ENCODE results near the gene EEFSEC. TPM values are rescaled to one million over a fixed set of nuclear protein-coding genes. Genes with fewer than 3 reads are reported as not detected.

Gene EEFSEC
- total and polyA plus RNA-seq, 2 experiments from 2014 or later = 26.7 to 47.9 TPM

DNA sequence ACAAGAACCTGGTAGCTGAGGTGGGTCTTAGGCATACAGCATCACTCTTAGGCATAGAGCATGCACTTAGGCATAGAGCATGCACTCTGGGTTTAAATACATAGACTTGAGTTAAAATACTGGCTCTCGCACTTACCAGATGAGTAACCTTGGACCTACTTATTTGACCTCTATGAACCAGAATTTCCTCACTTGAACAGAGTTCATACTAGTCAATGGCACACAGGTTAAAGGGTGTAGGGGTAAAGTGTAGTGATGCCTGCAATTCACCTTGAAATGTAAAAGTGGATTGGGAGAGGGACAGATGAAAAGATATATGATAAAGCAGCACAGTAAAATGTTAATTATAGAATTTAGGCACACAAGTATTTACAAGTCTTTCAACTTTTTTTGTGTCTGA, 31.3 kb upstream of the EEFSEC start:
- H3K4me3 ChIP-seq = no peak overlapping the region
- TF ChIP-seq, protein P1, sequence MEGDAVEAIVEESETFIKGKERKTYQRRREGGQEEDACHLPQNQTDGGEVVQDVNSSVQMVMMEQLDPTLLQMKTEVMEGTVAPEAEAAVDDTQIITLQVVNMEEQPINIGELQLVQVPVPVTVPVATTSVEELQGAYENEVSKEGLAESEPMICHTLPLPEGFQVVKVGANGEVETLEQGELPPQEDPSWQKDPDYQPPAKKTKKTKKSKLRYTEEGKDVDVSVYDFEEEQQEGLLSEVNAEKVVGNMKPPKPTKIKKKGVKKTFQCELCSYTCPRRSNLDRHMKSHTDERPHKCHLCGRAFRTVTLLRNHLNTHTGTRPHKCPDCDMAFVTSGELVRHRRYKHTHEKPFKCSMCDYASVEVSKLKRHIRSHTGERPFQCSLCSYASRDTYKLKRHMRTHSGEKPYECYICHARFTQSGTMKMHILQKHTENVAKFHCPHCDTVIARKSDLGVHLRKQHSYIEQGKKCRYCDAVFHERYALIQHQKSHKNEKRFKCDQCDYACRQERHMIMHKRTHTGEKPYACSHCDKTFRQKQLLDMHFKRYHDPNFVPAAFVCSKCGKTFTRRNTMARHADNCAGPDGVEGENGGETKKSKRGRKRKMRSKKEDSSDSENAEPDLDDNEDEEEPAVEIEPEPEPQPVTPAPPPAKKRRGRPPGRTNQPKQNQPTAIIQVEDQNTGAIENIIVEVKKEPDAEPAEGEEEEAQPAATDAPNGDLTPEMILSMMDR (IDR thresholded peaks at IDR 0.05; ENCODE audit: low read depth, low read length) = no peak

DNA sequence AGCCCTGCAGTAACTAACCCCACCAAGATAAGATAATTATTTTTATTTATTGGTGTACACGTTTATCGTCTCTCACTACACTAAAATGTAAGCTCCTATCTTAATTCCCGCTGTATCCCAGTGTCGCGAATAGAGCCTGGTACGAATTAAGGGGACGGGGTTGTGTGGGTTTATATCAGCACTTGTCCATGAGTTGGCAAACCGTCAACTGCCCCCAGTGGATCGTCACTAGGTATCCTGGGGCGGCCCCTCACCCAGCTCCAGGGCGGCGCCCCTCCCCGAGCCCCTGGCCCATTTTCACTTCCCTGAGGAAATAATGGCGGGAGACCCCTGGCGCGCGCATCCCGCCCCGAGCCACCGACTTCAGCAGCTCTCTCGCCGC, 30.1 kb upstream of the EEFSEC start:
- H3K4me3 ChIP-seq = peak overlapping the region; percentile 84
- TF ChIP-seq, protein P1 (IDR thresholded peaks at IDR 0.05; ENCODE audit: low read depth, low read length) = no peak
- peak overlapping the region; percentile 88 for H3K27ac ChIP-seq
- H3K4me1 ChIP-seq (ENCODE audit: low read depth) = peaks cover 3% of the 10 kb centered on the region
- no peaks in the 10 kb centered on the region for H3K9me3 ChIP-seq (ENCODE audit: low read depth)
- H3K27me3 ChIP-seq = no peaks in the 10 kb centered on the region
- H3K36me3 ChIP-seq = no peaks in the 10 kb centered on the region
- no peak for DNase-seq (ENCODE audit: low read depth in 1 of 2, low spot score in 1 of 2)

More for the DNA sequence above, 31.3 kb upstream of the EEFSEC start:
- no peak overlapping the region for H3K27ac ChIP-seq
- no peaks in the 10 kb centered on the region for H3K27me3 ChIP-seq
- no peaks in the 10 kb centered on the region for H3K9me3 ChIP-seq (ENCODE audit: low read depth)
- DNase-seq (ENCODE audit: low read depth in 1 of 2, low spot score in 1 of 2) = no peak
- H3K4me1 ChIP-seq (ENCODE audit: low read depth) = peaks cover 3% of the 10 kb centered on the region
- H3K36me3 ChIP-seq = no peaks in the 10 kb centered on the region

DNA sequence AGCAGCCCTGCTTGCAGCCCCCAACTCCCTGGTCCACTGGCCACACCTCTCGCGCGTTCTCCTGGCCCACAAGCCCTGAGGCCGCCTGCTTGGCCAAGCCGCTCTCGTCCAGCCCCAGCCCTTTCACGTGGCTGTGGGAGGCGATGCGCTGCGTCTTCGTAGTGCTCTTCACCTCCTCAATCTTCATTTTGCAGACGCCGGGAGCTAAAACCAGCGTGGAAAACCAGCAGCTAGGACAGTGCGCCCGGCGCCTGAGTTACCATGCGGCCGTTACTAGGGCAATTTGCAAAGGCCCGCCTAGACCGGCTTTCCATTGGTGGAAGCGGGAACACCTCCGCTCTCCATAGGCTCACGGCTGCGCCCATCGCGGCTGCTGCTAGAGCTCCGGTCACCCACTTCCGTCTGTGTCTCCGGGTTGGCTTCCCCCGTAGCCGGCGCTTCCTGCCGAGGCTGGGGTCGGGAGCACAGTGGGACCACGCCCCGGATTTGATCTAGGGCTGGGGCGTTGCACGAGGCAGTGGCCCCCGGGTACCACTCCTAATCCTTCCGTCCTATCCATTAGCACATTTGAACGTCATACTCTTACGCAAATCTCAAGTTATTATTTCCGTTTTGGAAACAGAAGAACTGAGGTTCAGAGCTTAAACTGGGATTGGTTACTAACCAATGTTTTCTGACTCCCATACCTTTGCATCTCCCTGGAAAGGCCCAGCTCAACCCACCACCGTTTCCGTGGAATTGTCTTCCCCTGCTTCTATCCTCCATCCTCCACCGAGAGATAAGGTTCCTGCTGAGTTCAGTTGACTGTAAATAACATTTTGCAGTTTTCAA, 29.5 kb upstream of the EEFSEC start, which contains the start of gene RUVBL1:
Gene RUVBL1 (minus strand): TSS at position 275 of the 831 bp plus-strand sequence. CDS start 88 bp downstream, at position 187.
- Histone ChIP-seq H3K27me3 (peaks cover 5% of the 10 kb centered on the region), H3K9me3 (ENCODE audit: low read depth) (no peaks in the 10 kb centered on the region), H3K27ac (peak within 1 kb of the TSS; percentile 88), H3K36me3 (no peaks in the 10 kb centered on the region), H3K4me3 (peak within 1 kb of the TSS; percentile 84), H3K4me1 (ENCODE audit: low read depth) (peaks cover 3% of the 10 kb centered on the region)
- TF ChIP-seq, protein P1 (IDR thresholded peaks at IDR 0.05; ENCODE audit: low read depth, low read length) = no peak
- DNase-seq (ENCODE audit: low read depth in 1 of 2, low spot score in 1 of 2) = peak; percentile 98 to 99

DNA sequence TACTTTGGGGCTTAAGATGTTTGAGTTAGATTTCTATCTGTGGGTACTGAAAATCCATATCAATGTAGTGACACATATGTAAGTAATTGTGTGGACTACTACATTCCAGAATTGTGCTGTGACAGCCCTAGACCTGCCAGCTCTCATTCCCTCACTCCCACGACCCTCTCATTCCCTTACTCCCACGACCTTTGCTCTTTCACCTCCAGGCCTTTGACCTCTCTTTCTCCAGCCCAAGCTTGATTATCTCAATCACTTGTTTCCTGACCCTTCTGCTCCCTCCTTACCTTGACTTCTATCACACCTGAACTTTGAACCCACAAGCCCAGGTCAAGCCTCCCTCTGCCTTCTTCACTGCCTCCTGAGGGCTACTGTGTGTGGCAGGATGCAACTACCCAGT, 26.0 kb upstream of the EEFSEC start:
- DNase-seq (ENCODE audit: low read depth in 1 of 2, low spot score in 1 of 2) = no peak
- TF ChIP-seq, protein P1 (IDR thresholded peaks at IDR 0.05; ENCODE audit: low read depth, low read length) = no peak
- H3K36me3 ChIP-seq = no peaks in the 10 kb centered on the region
- no peak overlapping the region for H3K4me3 ChIP-seq
- no peak overlapping the region for H3K27ac ChIP-seq
- peaks cover 10% of the 10 kb centered on the region for H3K27me3 ChIP-seq
- H3K4me1 ChIP-seq (ENCODE audit: low read depth) = peaks cover 3% of the 10 kb centered on the region
- H3K9me3 ChIP-seq (ENCODE audit: low read depth) = no peaks in the 10 kb centered on the region

DNA sequence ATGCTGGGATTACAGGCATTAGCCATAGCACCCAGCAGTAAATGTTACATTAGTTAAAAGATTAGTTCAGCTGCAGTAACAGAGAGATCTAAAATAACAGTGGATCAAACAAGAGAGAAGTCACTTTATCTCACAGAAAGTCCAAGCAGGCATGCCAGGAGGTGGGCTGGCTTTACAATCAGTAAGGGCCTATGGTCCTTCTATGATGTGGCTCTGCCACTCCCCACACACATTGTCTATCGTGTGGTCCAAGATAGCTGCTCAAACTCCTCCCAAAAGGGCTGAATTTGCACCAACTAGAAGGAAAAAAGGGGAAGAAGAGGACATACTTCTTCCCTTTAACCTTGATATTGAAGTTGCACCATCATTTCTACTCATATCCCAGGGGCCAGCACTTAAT, 25.0 kb upstream of the EEFSEC start:
- H3K27me3 ChIP-seq = peaks cover 10% of the 10 kb centered on the region
- DNase-seq (ENCODE audit: low read depth in 1 of 2, low spot score in 1 of 2) = no peak
- H3K27ac ChIP-seq = no peak overlapping the region
- H3K9me3 ChIP-seq (ENCODE audit: low read depth) = no peaks in the 10 kb centered on the region
- TF ChIP-seq, protein P1 (IDR thresholded peaks at IDR 0.05; ENCODE audit: low read depth, low read length) = no peak
- no peaks in the 10 kb centered on the region for H3K4me1 ChIP-seq (ENCODE audit: low read depth)
- no peak overlapping the region for H3K4me3 ChIP-seq
- H3K36me3 ChIP-seq = no peaks in the 10 kb centered on the region

Measured in cardiac muscle cell (in vitro differentiated cells and primary cell).